ENCODE measurements around the gene REG1A. TPM values are rescaled to one million over a fixed set of nuclear protein-coding genes. Genes with fewer than 3 reads are reported as not detected.

REG1A gene
- total RNA-seq, 6 donors from 2014 or later: 5.7 to 12.0 TPM; not detected in 4

DNA sequence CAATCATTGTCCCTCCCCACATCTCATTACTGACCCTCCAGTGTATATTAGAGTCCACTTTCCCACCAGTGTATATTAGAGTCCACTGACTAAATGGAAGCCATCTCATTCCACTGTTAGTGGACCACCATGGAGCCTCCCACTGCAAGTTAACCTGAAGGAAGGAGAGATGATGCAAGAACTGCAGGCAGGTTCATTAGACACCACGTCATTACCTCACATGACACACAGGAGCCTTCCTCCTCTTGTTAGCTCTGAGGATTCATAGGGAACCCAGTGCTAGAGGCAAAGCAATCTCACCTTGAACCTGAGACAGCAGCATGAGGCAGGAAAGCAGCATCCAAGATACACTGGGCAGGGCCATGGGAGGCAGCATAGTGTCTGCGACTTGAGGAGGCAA lies 38.7 kb downstream of the REG1A start:
- Histone ChIP-seq H3K27ac (no peak overlapping the region), H3K36me3 (no peaks in the 10 kb centered on the region), H3K4me3 (no peak overlapping the region), H3K9me3 (no peaks in the 10 kb centered on the region), H3K27me3 (no peaks in the 10 kb centered on the region), H3K4me1 (no peaks in the 10 kb centered on the region)
- ATAC-seq (ENCODE audit: low FRiP score in 2 of 2) (no peak), DNase-seq (no peak)
- WGBS, 2 donors: 57 to 67% methylated on average over 2 of the region's 2 CpGs
- no peak for TF ChIP-seq EP300 (IDR thresholded peaks at IDR 0.05)

DNA sequence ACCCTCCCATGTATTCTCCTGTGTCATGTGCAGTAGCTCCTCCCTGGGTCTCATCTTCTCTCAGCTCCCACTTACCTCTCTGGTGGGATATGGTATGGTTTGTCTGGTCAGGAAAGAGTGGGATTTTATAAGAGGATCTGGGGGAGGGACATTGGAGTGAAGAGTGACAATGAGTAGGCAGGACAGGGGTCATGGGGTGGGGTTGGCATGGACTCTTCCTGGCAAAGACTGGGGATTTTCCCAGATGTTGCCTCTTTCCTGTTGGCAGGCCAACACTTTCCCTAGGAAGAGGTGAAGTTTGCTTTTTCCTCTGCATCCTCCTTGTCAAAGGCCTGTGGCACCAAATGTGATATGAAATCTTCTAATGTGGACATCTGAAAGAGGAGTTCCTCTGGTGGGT lies 39.4 kb downstream of the REG1A start, which contains the start of gene REG3A:
TSS of gene REG3A (minus strand) at position 101 of the 400 bp plus-strand sequence. CDS start 348 bp downstream, outside the sequence.
- ATAC-seq (ENCODE audit: low FRiP score in 2 of 2): no peak
- TF ChIP-seq, protein P1, sequence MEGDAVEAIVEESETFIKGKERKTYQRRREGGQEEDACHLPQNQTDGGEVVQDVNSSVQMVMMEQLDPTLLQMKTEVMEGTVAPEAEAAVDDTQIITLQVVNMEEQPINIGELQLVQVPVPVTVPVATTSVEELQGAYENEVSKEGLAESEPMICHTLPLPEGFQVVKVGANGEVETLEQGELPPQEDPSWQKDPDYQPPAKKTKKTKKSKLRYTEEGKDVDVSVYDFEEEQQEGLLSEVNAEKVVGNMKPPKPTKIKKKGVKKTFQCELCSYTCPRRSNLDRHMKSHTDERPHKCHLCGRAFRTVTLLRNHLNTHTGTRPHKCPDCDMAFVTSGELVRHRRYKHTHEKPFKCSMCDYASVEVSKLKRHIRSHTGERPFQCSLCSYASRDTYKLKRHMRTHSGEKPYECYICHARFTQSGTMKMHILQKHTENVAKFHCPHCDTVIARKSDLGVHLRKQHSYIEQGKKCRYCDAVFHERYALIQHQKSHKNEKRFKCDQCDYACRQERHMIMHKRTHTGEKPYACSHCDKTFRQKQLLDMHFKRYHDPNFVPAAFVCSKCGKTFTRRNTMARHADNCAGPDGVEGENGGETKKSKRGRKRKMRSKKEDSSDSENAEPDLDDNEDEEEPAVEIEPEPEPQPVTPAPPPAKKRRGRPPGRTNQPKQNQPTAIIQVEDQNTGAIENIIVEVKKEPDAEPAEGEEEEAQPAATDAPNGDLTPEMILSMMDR (IDR thresholded peaks at IDR 0.05): no peak
- TF ChIP-seq POLR2AphosphoS5 (IDR thresholded peaks at IDR 0.05): no peak
- TF ChIP-seq POLR2A (IDR thresholded peaks at IDR 0.05): no peak
- TF ChIP-seq EP300 (IDR thresholded peaks at IDR 0.05): no peak
- no peak within 1 kb of the TSS for H3K4me3 ChIP-seq
- no peaks in the 10 kb centered on the region for H3K36me3 ChIP-seq
- H3K4me1 ChIP-seq: no peaks in the 10 kb centered on the region
- no peak within 1 kb of the TSS for H3K27ac ChIP-seq
- H3K27me3 ChIP-seq: no peaks in the 10 kb centered on the region
- no peaks in the 10 kb centered on the region for H3K9me3 ChIP-seq
- no peak for DNase-seq

DNA sequence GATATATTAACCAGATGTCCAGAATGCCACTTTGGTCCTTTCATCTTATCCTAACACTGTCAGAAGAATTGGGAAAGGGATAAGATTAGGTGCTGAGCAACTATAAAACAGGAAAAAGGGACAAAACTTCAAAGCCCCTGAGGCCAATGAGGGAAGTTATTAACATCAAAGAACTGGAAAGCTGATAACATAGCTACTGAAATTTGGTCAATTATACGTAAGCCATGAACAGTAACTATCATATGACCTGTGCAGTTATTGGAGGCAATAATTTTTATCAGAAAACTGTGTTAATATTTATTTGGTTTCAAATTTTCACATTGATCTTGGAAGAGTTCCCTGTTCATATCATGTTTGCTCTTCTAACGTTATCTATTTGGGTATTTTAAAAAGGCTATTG lies 41.8 kb downstream of the REG1A start:
- no peak for TF ChIP-seq POLR2A (IDR thresholded peaks at IDR 0.05)
- TF ChIP-seq EP300 (IDR thresholded peaks at IDR 0.05): no peak
- TF ChIP-seq, protein P1 (IDR thresholded peaks at IDR 0.05): no peak
- no peak for TF ChIP-seq POLR2AphosphoS5 (IDR thresholded peaks at IDR 0.05)
- ATAC-seq (ENCODE audit: low FRiP score in 2 of 2): no peak
- H3K27me3 ChIP-seq: no peaks in the 10 kb centered on the region
- H3K27ac ChIP-seq: no peak overlapping the region
- H3K4me1 ChIP-seq: no peaks in the 10 kb centered on the region
- no peak for DNase-seq
- H3K9me3 ChIP-seq: no peaks in the 10 kb centered on the region
- H3K36me3 ChIP-seq: no peaks in the 10 kb centered on the region
- 54 to 65% methylated on average over 2 of the region's 2 CpGs for WGBS, 2 donors
- H3K4me3 ChIP-seq: no peak overlapping the region

DNA sequence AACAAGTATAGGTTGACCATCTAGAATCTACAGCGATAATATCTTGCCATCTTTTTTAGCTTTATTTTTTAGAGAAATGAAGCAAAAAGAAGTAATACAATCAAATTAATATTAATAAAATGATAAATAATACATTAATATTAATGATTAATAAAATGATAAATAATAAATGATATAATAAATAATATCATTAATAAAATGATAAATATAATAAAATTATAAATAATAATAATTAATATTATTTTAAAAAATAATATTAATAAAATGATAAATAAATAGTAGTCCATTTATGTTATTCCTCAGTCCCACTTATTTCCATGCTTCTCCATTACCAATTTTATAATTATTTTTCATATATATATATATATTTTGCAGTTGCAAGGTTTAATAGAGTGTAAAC lies 42.5 kb downstream of the REG1A start:
- no peaks in the 10 kb centered on the region for H3K27me3 ChIP-seq
- no peaks in the 10 kb centered on the region for H3K4me1 ChIP-seq
- DNase-seq (no peak), ATAC-seq (ENCODE audit: low FRiP score in 2 of 2) (no peak)
- 94 to 98% methylated on average over 1 of the region's 1 CpG for WGBS, 2 donors
- no peak overlapping the region for H3K4me3 ChIP-seq
- no peak overlapping the region for H3K27ac ChIP-seq
- H3K36me3 ChIP-seq: no peaks in the 10 kb centered on the region
- TF ChIP-seq, protein P1 (IDR thresholded peaks at IDR 0.05): no peak
- TF ChIP-seq EP300 (IDR thresholded peaks at IDR 0.05) (no peak), POLR2AphosphoS5 (IDR thresholded peaks at IDR 0.05) (no peak), POLR2A (IDR thresholded peaks at IDR 0.05) (no peak)
- H3K9me3 ChIP-seq: no peaks in the 10 kb centered on the region

DNA sequence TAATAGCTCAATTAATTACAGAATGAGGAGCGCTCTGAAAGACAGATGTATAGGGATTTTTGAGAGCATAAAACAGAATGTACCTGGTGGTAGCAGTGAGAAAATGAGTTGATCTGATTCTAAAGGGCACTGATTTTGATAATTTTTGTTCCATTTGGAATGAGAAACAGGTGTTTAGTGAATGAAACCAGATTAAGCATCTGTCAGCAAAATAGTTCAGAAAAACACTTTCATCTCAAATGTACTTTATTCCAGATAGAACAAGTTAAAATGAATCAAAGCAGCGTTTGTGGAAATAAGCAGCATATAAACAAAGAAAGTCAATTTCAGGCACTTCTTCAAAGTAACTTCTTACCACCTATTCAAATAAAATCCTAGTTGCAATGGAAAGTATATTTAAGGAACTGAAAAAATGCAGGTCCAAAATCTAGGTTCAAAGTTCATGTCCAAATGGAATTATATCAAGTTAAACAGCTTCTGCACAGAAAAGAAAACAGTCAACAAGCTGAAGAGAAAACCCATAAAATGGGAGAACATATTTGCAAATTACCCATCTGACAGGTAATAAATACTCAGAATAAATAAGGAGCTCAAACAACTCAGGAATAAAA lies 51.2 kb downstream of the REG1A start:
- H3K36me3 ChIP-seq: no peaks in the 10 kb centered on the region
- H3K27ac ChIP-seq: no peak overlapping the region
- WGBS, 2 donors: 85 to 90% methylated on average over 2 of the region's 2 CpGs
- H3K9me3 ChIP-seq: no peaks in the 10 kb centered on the region
- DNase-seq (no peak), ATAC-seq (ENCODE audit: low FRiP score in 2 of 2) (no peak)
- TF ChIP-seq, protein P1 (IDR thresholded peaks at IDR 0.05): no peak
- TF ChIP-seq EP300 (IDR thresholded peaks at IDR 0.05): no peak
- no peak for TF ChIP-seq POLR2AphosphoS5 (IDR thresholded peaks at IDR 0.05)
- TF ChIP-seq POLR2A (IDR thresholded peaks at IDR 0.05): no peak
- no peaks in the 10 kb centered on the region for H3K4me1 ChIP-seq
- H3K4me3 ChIP-seq: no peak overlapping the region
- H3K27me3 ChIP-seq: no peaks in the 10 kb centered on the region

Other genes starting within 250 kb of the REG1A start
- gene REG3G, start 94.8 kb upstream of the REG1A start, total RNA-seq: under 1 TPM in 2 of 6 donors, not detected in 4; 0.52 to 0.61 TPM
- 1 to 10 TPM in 2 of 6 donors, not detected in 4; 1.5 to 5.2 TPM for gene REG1B, start 32.5 kb upstream of the REG1A start, total RNA-seq
- under 1 TPM in 1 of 6 donors, not detected in 5; 0.44 TPM for gene REG3A, start 39.3 kb downstream of the REG1A start, total RNA-seq